ENCODE measurements around the gene GNAS-AS1. TPM values are rescaled to one million over a fixed set of nuclear protein-coding genes. Genes with fewer than 3 reads are reported as not detected.
"Not testable (repeated sequence)": the region's sequence is repeated elsewhere in the genome, so short reads cannot be mapped to it uniquely, and the experiment has no call there.

Gene GNAS-AS1
- total RNA-seq, 1 experiment from 2014 or later: 0.11 TPM

GRCh38 chr20:58824843-58825242 is 25.9 kb downstream of the GNAS-AS1 start:
- intact Hi-C loops (cut with micrococcal nuclease): no loop called here
- no peaks in the 10 kb centered on the region for H4K20me1 ChIP-seq (ENCODE audit: low read length)
- CTCF ChIA-PET: interaction anchor here (0.5 kb wide), 1 partner anchor 213 kb away, joined by 7 read pairs; no protein-coding TSS in a partner anchor

DNA sequence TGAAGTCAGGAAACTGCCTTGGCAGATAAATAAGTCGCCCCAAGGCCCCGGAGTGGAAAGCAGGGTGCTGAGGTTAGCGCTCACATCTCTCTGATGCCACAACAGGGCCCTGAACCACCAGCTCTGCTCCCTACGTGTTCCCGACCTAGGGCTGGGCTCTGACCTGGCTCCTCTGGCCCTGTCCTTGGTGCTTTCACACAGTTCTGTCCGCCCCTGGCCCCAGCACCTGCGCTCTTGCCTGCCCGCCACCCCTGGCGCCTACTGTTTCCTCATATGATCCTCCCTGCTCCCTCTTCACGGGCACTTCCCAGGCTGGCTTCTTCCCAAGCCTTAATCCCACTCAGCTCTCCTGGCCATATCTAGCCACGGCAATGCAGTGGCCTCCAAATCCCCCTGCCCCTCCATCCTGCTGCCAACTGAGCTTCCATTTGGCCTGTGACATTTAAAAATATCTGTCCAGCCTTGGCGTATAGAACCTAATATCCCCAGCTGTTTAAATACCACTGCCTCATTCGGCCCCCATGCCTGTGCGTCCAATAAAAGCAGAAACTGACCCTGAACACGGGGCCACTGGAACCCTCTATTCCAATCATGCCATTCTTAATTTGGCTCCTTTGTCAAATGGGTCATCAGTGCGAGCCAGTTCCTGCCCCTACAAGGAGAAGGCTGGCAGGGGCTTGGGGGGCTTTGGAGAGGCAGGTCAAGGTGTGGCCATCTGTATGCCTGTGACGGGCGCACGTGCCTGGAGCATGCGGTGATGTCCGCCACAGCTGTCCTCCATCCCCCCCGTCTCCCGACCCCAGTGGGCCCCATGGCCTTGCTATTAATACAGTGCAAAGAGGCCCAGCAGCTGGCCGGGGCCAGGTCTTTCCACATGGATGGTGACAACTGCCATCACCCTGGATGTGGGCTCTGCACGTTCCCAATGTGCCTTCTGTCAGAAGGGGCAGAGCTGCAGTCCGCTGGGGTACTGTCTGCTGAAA is 27.7 kb downstream of the GNAS-AS1 start:
- ATAC-seq: no peak
- CTCF ChIA-PET: no interaction called here

More at GRCh38 chr20:58824843-58825242, 25.9 kb downstream of the GNAS-AS1 start:
- H3F3A ChIP-seq (ENCODE audit: low read length, unreplicated experiment): no peaks in the 10 kb centered on the region
- DNase-seq (no peak), ATAC-seq (no peak)
- no peaks in the 10 kb centered on the region for H3K4me1 ChIP-seq (ENCODE audit: insufficient read depth, low read length)
- no TSS peak for BruUV-seq (replicated peaks)
- no peaks in the 10 kb centered on the region for H3K36me3 ChIP-seq (ENCODE audit: low read depth, low read length)
- H3K4me2 ChIP-seq (ENCODE audit: low read length): no peak overlapping the region
- H3K9me3 ChIP-seq (ENCODE audit: low read length): no peaks in the 10 kb centered on the region
- H3K27me3 ChIP-seq (ENCODE audit: low read length): peaks cover 29% of the 10 kb centered on the region
- no peak overlapping the region for H3K27ac ChIP-seq (ENCODE audit: low read length)
- no peak overlapping the region for H3K4me3 ChIP-seq (ENCODE audit: low read length)
- H3K79me2 ChIP-seq (ENCODE audit: low read length): no peaks in the 10 kb centered on the region
- H2AFZ ChIP-seq (ENCODE audit: low read length): no peak overlapping the region
- no peaks in the 10 kb centered on the region for H3K9me2 ChIP-seq (replicated peaks; ENCODE audit: low read length)
- POLR2A ChIA-PET (ENCODE audit: unreplicated experiment): interaction anchor here (0.6 kb wide), 1 partner anchor 33 kb away, joined by 3 read pairs; no protein-coding TSS in a partner anchor
- no peak overlapping the region for H3K9ac ChIP-seq (ENCODE audit: low read length)
- TF ChIP-seq EZH2phosphoT487 (IDR thresholded peaks at IDR 0.05; ENCODE audit: borderline replicate concordance, low read length): no peak

DNA sequence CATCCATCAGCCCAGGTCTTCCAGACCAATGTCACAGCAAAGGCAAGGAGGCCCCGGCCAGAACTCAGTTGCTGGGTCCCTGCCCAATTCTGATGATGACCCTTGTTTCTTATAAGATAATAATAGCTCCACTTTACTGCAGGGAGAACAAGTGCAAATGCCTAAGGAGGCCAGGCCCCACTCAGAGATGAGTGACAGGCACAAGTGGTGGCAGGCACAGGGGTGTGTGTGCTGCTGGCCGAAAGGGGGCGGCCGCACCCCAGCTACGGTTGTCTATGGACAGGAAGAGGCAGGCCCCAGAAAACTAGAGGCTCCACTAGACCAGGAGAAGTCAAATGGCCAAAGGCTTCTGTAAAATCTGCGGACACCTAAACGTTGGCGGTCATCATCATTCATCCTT is 28.6 kb downstream of the GNAS-AS1 start:
- ChIA-PET CTCF (no interaction called here), POLR2A (ENCODE audit: unreplicated experiment) (no interaction called here)
- DNase-seq (no peak), ATAC-seq (no peak)
- no peaks in the 10 kb centered on the region for H3K9me3 ChIP-seq (ENCODE audit: low read length)
- H3K27ac ChIP-seq (ENCODE audit: low read length): no peak overlapping the region
- intact Hi-C loops (cut with micrococcal nuclease): no loop called here
- peaks cover 39% of the 10 kb centered on the region for H3K27me3 ChIP-seq (ENCODE audit: low read length)
- no peaks in the 10 kb centered on the region for H3K36me3 ChIP-seq (ENCODE audit: low read depth, low read length)
- no peak overlapping the region for H3K4me3 ChIP-seq (ENCODE audit: low read length)
- no peaks in the 10 kb centered on the region for H3K79me2 ChIP-seq (ENCODE audit: low read length)
- no peak overlapping the region for H3K9ac ChIP-seq (ENCODE audit: low read length)
- no peak overlapping the region for H3K4me2 ChIP-seq (ENCODE audit: low read length)
- H4K20me1 ChIP-seq (ENCODE audit: low read length): no peaks in the 10 kb centered on the region
- TF ChIP-seq, protein P1, sequence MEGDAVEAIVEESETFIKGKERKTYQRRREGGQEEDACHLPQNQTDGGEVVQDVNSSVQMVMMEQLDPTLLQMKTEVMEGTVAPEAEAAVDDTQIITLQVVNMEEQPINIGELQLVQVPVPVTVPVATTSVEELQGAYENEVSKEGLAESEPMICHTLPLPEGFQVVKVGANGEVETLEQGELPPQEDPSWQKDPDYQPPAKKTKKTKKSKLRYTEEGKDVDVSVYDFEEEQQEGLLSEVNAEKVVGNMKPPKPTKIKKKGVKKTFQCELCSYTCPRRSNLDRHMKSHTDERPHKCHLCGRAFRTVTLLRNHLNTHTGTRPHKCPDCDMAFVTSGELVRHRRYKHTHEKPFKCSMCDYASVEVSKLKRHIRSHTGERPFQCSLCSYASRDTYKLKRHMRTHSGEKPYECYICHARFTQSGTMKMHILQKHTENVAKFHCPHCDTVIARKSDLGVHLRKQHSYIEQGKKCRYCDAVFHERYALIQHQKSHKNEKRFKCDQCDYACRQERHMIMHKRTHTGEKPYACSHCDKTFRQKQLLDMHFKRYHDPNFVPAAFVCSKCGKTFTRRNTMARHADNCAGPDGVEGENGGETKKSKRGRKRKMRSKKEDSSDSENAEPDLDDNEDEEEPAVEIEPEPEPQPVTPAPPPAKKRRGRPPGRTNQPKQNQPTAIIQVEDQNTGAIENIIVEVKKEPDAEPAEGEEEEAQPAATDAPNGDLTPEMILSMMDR (conservative IDR thresholded peaks at IDR 0.05; ENCODE audit: low read depth, low read length): no peak
- H3F3A ChIP-seq (ENCODE audit: low read length, unreplicated experiment): no peaks in the 10 kb centered on the region
- H3K9me2 ChIP-seq (replicated peaks; ENCODE audit: low read length): no peaks in the 10 kb centered on the region
- no peaks in the 10 kb centered on the region for H3K4me1 ChIP-seq (ENCODE audit: insufficient read depth, low read length)
- H2AFZ ChIP-seq (ENCODE audit: low read length): no peak overlapping the region
- no TSS peak for BruUV-seq (replicated peaks)

More for the DNA sequence above, 27.7 kb downstream of the GNAS-AS1 start:
- POLR2A ChIA-PET (ENCODE audit: unreplicated experiment): no interaction called here
- DNase-seq: no peak
- Histone ChIP-seq H3K36me3 (ENCODE audit: low read depth, low read length) (no peaks in the 10 kb centered on the region), H3K4me3 (ENCODE audit: low read length) (no peak overlapping the region), H3K9me2 (replicated peaks; ENCODE audit: low read length) (no peaks in the 10 kb centered on the region), H3K9ac (ENCODE audit: low read length) (no peak overlapping the region), H3K79me2 (ENCODE audit: low read length) (no peaks in the 10 kb centered on the region), H3K27ac (ENCODE audit: low read length) (no peak overlapping the region), H3K9me3 (ENCODE audit: low read length) (no peaks in the 10 kb centered on the region), H3K4me2 (ENCODE audit: low read length) (no peak overlapping the region), H3K4me1 (ENCODE audit: insufficient read depth, low read length) (no peaks in the 10 kb centered on the region), H3F3A (ENCODE audit: low read length, unreplicated experiment) (no peaks in the 10 kb centered on the region), H3K27me3 (ENCODE audit: low read length) (peaks cover 35% of the 10 kb centered on the region), H4K20me1 (ENCODE audit: low read length) (no peaks in the 10 kb centered on the region), H2AFZ (ENCODE audit: low read length) (no peak overlapping the region)
- TF ChIP-seq, protein P1 (conservative IDR thresholded peaks at IDR 0.05; ENCODE audit: low read depth, low read length): no peak
- TF ChIP-seq EZH2 (IDR thresholded peaks at IDR 0.05; ENCODE audit: low read length, unreplicated experiment): no peak
- BruUV-seq (replicated peaks): no TSS peak
- intact Hi-C loops (cut with micrococcal nuclease): no loop called here

- CTCF ChIA-PET; H3K4me2 ChIP-seq (ENCODE audit: low read length); DNase-seq: not testable (repeated sequence)
These were observed 30.2 kb downstream of the GNAS-AS1 start for GRCh38 chr20:58820515-58820914.

More at GRCh38 chr20:58820515-58820914, 30.2 kb downstream of the GNAS-AS1 start:
- H3K36me3 ChIP-seq (ENCODE audit: low read depth, low read length); ATAC-seq; BruUV-seq (replicated peaks); H3K79me2 ChIP-seq (ENCODE audit: low read length); H3K4me3 ChIP-seq (ENCODE audit: low read length); H3K9me3 ChIP-seq (ENCODE audit: low read length); H3K4me1 ChIP-seq (ENCODE audit: insufficient read depth, low read length); H4K20me1 ChIP-seq (ENCODE audit: low read length); H2AFZ ChIP-seq (ENCODE audit: low read length); H3K9me2 ChIP-seq (replicated peaks; ENCODE audit: low read length); POLR2A ChIA-PET (ENCODE audit: unreplicated experiment); H3F3A ChIP-seq (ENCODE audit: low read length, unreplicated experiment); H3K27ac ChIP-seq (ENCODE audit: low read length); H3K9ac ChIP-seq (ENCODE audit: low read length); intact Hi-C loops (cut with micrococcal nuclease): not testable (repeated sequence)
- peaks cover 41% of the 10 kb centered on the region for H3K27me3 ChIP-seq (ENCODE audit: low read length)
